Measurements from ENCODE around the gene ZNF580.

ZNF580 gene

GRCh38 chr19:55687281-55688201 lies 46.7 kb downstream of the ZNF580 start:
- ChIA-PET POLR2A (ENCODE audit: low non-redundant PET) (no interaction called here), CTCF (no interaction called here)
- H3K27ac ChIP-seq: peak overlapping the region; percentile 12; the same call in 1 of the 2 replicates
- TF ChIP-seq CTCF (conservative IDR thresholded peaks at IDR 0.05; ENCODE audit: low read depth): no peak
- no peak for DNase-seq (ENCODE audit: low spot score)

- TF ChIP-seq CTCF (conservative IDR thresholded peaks at IDR 0.05; ENCODE audit: low read depth): no peak
- H3K27ac ChIP-seq: peak overlapping the region; percentile 12; the same call in 1 of the 2 replicates
- CTCF ChIA-PET: no interaction called here
- POLR2A ChIA-PET (ENCODE audit: low non-redundant PET): no interaction called here
- DNase-seq (ENCODE audit: low spot score): no peak
Observed at GRCh38 chr19:55688422-55689218, 47.8 kb downstream of the ZNF580 start.

GRCh38 chr19:55689411-55690108 lies 48.8 kb downstream of the ZNF580 start:
- DNase-seq (ENCODE audit: low spot score): no peak
- ChIA-PET CTCF (no interaction called here), POLR2A (ENCODE audit: low non-redundant PET) (no interaction called here)
- H3K27ac ChIP-seq: no peak overlapping the region
- no peak for TF ChIP-seq CTCF (conservative IDR thresholded peaks at IDR 0.05; ENCODE audit: low read depth)

GRCh38 chr19:55690109-55690768 lies 49.4 kb downstream of the ZNF580 start:
- no peak overlapping the region for H3K27ac ChIP-seq
- DNase-seq (ENCODE audit: low spot score): no peak
- CTCF ChIA-PET: no interaction called here
- TF ChIP-seq CTCF (conservative IDR thresholded peaks at IDR 0.05; ENCODE audit: low read depth): no peak
- POLR2A ChIA-PET (ENCODE audit: low non-redundant PET): no interaction called here

- TF ChIP-seq CTCF (conservative IDR thresholded peaks at IDR 0.05; ENCODE audit: low read depth): no peak
- no peak overlapping the region for H3K27ac ChIP-seq
- ChIA-PET CTCF (no interaction called here), POLR2A (ENCODE audit: low non-redundant PET) (no interaction called here)
- DNase-seq (ENCODE audit: low spot score): no peak
Observed at GRCh38 chr19:55690769-55691545, 50.2 kb downstream of the ZNF580 start.
